PFSK-1 (cell line): ENCODE results near the gene GFOD1.

Source experiments
- FOXP2 ChIP-seq: optimal IDR thresholded peaks from 2 replicates; pipeline ENCODE3; 2011; ENCODE audit warnings: borderline replicate concordance, control low read depth, inconsistent platforms; ENCODE audit not compliant: insufficient read depth; ENCODE audit errors: extremely low read length, extremely low read depth
- POLR2AphosphoS5 ChIP-seq: IDR thresholded peaks from 2 replicates; pipeline ENCODE4 v1.6.1; 2012; ENCODE audit warnings: low read depth, mild to moderate bottlenecking, control low read depth, low read length, moderate library complexity
- REST ChIP-seq, 2 experiments: IDR thresholded peaks; 2 replicates each; pipeline versions ENCODE4 v1.6.1 to v1.8.0; 2011 to 2012; ENCODE audit warnings: low read depth in 2 of 2, low read length in 2 of 2, control low read depth in 1 of 2, inconsistent platforms in 1 of 2, mild to moderate bottlenecking in 1 of 2, moderate library complexity in 1 of 2; ENCODE audit not compliant: insufficient read depth in 1 of 2
- SIN3A ChIP-seq: IDR thresholded peaks from 2 replicates; pipeline ENCODE4 v1.6.1; 2012; ENCODE audit warnings: mild to moderate bottlenecking, low read length, moderate library complexity, borderline replicate concordance; ENCODE audit not compliant: insufficient read depth
- TAF1 ChIP-seq: IDR thresholded peaks from 2 replicates; pipeline ENCODE4 v1.6.1; 2012; ENCODE audit warnings: low read length, control low read depth, borderline replicate concordance; ENCODE audit not compliant: insufficient read depth

GFOD1 gene

GRCh38 chr6:13453153-13453552 is 34.2 kb downstream of the GFOD1 start:
- TF ChIP-seq TAF1 (no peak), SIN3A (no peak), POLR2AphosphoS5 (no peak), FOXP2 (no peak), REST (IDR thresholded peaks at IDR 0.05; ENCODE audit: insufficient read depth in 1 of 2, low read depth in 2 of 2, low read length in 2 of 2) (no peak)

- TF ChIP-seq POLR2AphosphoS5 (no peak), TAF1 (no peak), FOXP2 (no peak), SIN3A (no peak), REST (IDR thresholded peaks at IDR 0.05; ENCODE audit: insufficient read depth in 1 of 2, low read depth in 2 of 2, low read length in 2 of 2) (no peak)
Measured at GRCh38 chr6:13452346-13453117, 34.9 kb downstream of the GFOD1 start.

- TF ChIP-seq FOXP2, result no peak
Measured at GRCh38 chr6:13451181-13451895, 36.1 kb downstream of the GFOD1 start.

GRCh38 chr6:13450628-13451027 is 36.8 kb downstream of the GFOD1 start:
- TF ChIP-seq FOXP2, result no peak

- no peak for TF ChIP-seq TAF1
- TF ChIP-seq SIN3A, result no peak
- no peak for TF ChIP-seq FOXP2
- no peak for TF ChIP-seq REST (IDR thresholded peaks at IDR 0.05; ENCODE audit: insufficient read depth in 1 of 2, low read depth in 2 of 2, low read length in 2 of 2)
- no peak for TF ChIP-seq POLR2AphosphoS5
Measured at GRCh38 chr6:13447949-13448724, 39.3 kb downstream of the GFOD1 start.

GRCh38 chr6:13446381-13446780 is 41.0 kb downstream of the GFOD1 start:
- TF ChIP-seq SIN3A (no peak), FOXP2 (no peak), POLR2AphosphoS5 (no peak), REST (IDR thresholded peaks at IDR 0.05; ENCODE audit: insufficient read depth in 1 of 2, low read depth in 2 of 2, low read length in 2 of 2) (no peak), TAF1 (no peak)
